Anterior cingulate cortex (tissue), 58 donors: ENCODE results near the gene ZAR1L.
"Not testable (repeated sequence)": the region's sequence is repeated elsewhere in the genome, so short reads cannot be mapped to it uniquely, and the experiment has no call there.

Source experiments
- DNase-seq, 58 donors: peaks; one replicate each; lab custom pipeline; 2025; lab: John Stamatoyannopoulos, UW

Gene ZAR1L

GRCh38 chr13:32315238-32316027 is at the start of gene ZAR1L, which contains the start of gene BRCA2:
Gene ZAR1L, minus strand, starts transcription at chr13:32315363. Its CDS starts 3,438 bp downstream, at chr13:32311925.
Gene BRCA2, plus strand, starts transcription at chr13:32315508. Its CDS starts 953 bp downstream, at chr13:32316461.
- peak in 57 of 58 donors; percentile 11 to 92 (median 74) for DNase-seq

- no peak for DNase-seq
Observed at GRCh38 chr13:32362574-32362973, 47.4 kb upstream of the ZAR1L start.

- DNase-seq, result not testable (repeated sequence)
Observed at GRCh38 chr13:32355935-32356334, 40.8 kb upstream of the ZAR1L start.

GRCh38 chr13:32354040-32354439 is 38.9 kb upstream of the ZAR1L start:
- DNase-seq, result no peak

GRCh38 chr13:32350839-32351441 is 35.8 kb upstream of the ZAR1L start:
- not testable (repeated sequence) for DNase-seq

GRCh38 chr13:32347651-32348050 is 32.5 kb upstream of the ZAR1L start:
- DNase-seq, result no peak

GRCh38 chr13:32340914-32341313 is 25.8 kb upstream of the ZAR1L start:
- DNase-seq, result no peak

- no peak for DNase-seq
Observed at GRCh38 chr13:32334671-32335070, 19.5 kb upstream of the ZAR1L start.

GRCh38 chr13:32330441-32330840 is 15.3 kb upstream of the ZAR1L start:
- DNase-seq, result no peak

- DNase-seq, result no peak
Observed at GRCh38 chr13:32323912-32324311, 8.7 kb upstream of the ZAR1L start.

- no peak for DNase-seq
Observed at GRCh38 chr13:32320528-32320927, 5.4 kb upstream of the ZAR1L start.

GRCh38 chr13:32317716-32318465 is 2.7 kb upstream of the ZAR1L start:
- DNase-seq, result no peak

GRCh38 chr13:32316501-32316900 is 1.3 kb upstream of the ZAR1L start:
- DNase-seq, result no peak

- DNase-seq, result no peak
Observed at GRCh38 chr13:32316028-32316339, 821 bp upstream of the ZAR1L start.

GRCh38 chr13:32314271-32315237 is 609 bp downstream of the ZAR1L start:
- peak in 8 of 58 donors; percentile 2 to 48 (median 18) for DNase-seq

GRCh38 chr13:32311188-32311897 is 3.8 kb downstream of the ZAR1L start:
- DNase-seq, result peak in 1 of 58 donors; percentile 4

GRCh38 chr13:32310134-32310706 is 4.9 kb downstream of the ZAR1L start:
- DNase-seq, result peak in 3 of 58 donors; percentile 2 to 25 (median 25)

GRCh38 chr13:32309312-32310133 is 5.6 kb downstream of the ZAR1L start:
- no peak for DNase-seq
